Uterus (tissue), 4 donors: ENCODE results near the gene OAT. TPM values are rescaled to one million over a fixed set of nuclear protein-coding genes. Genes with fewer than 3 reads are reported as not detected.
A peak's percentile ranks its signal among the peaks of the same experiment; 100 is the strongest.

Source experiments
- DNase-seq, 2 donors: peaks; one replicate each; pipeline ENCODE4 v3.0.0-alpha.2; 2019 to 2020
- H3K27ac ChIP-seq, 2 donors: fragments of 200-600 bp; sonication (generic); 1 replicate in 1 of 2; 2 replicates in 1 of 2; pipeline ENCODE4 v1.5.1; 2016 to 2018
- H3K27me3 ChIP-seq, 2 donors: fragments of 200-600 bp; sonication (generic); one replicate each; pipeline ENCODE4 v1.5.1; 2018 to 2019; ENCODE audit warnings: control low read depth in 1 of 2
- H3K36me3 ChIP-seq, 2 donors: fragments of 200-600 bp; sonication (generic); one replicate each; pipeline ENCODE4 v1.5.1; 2019; ENCODE audit warnings: control low read depth in 1 of 2
- H3K4me1 ChIP-seq, 2 donors: fragments of 200-600 bp; sonication (generic); one replicate each; pipeline ENCODE4 v1.5.1; 2018 to 2019; ENCODE audit warnings: control low read depth in 1 of 2
- H3K4me3 ChIP-seq, 2 donors: fragments of 200-600 bp; sonication (generic); 1 replicate in 1 of 2; 2 replicates in 1 of 2; pipeline ENCODE4 v1.5.1; 2018 to 2019; ENCODE audit warnings: mild to moderate bottlenecking in 1 of 2
- H3K9me3 ChIP-seq, 2 donors: fragments of 200-600 bp; sonication (generic); one replicate each; pipeline ENCODE4 v1.5.1; 2019; ENCODE audit warnings: control low read depth in 1 of 2
- CTCF ChIP-seq, 4 experiments: fragments of 200-600 bp in 2 of 4; fragments of 450-650 bp in 2 of 4; sonication (generic) in 2 of 4; IDR thresholded peaks; one replicate each; pipeline ENCODE4 v1.5.1; 2016 to 2019; ENCODE audit warnings: antibody characterized with exemption in 4 of 4, mild to moderate bottlenecking in 2 of 4, moderate library complexity in 1 of 4
- POLR2A ChIP-seq, 2 donors: fragments of 450-650 bp; IDR thresholded peaks; one replicate each; pipeline ENCODE4 v1.6.1; 2016; ENCODE audit warnings: antibody characterized with exemption in 2 of 2, mild to moderate bottlenecking in 1 of 2, moderate library complexity in 1 of 2
- intact Hi-C: fragments of 100-400 bp; cut with DNase I; formaldehyde crosslinking; loops from one replicate; pipeline ENCODE4 v1.15.1; 2023; ENCODE audit warnings: low total_unique reads
- total RNA-seq, 4 donors: library from RNA; depleted of rRNA in 3 of 4; stranded (reverse); fragments of >200 nt in 3 of 4; gene quantifications; one replicate each; pipeline versions ENCODE4 v1.1.0 to v1.2.4, GENCODE V29; 2014 to 2023
- donor health status: DM: yes; HTN: yes; CAD: no.

OAT gene
- total RNA-seq, 4 donors from 2014 or later = 75.3 to 175 (median 97.6) TPM

- peak overlapping the region; percentile 17 to 28 for H3K4me3 ChIP-seq
- no peaks in the 10 kb centered on the region for H3K27me3 ChIP-seq
- no peaks in the 10 kb centered on the region for H3K9me3 ChIP-seq
Observed at GRCh38 chr10:124354411-124355382, 64.0 kb downstream of the OAT start.

GRCh38 chr10:124353896-124354295 lies 64.8 kb downstream of the OAT start:
- Histone ChIP-seq H3K4me3 (no peak overlapping the region), H3K9me3 (no peaks in the 10 kb centered on the region), H3K27me3 (no peaks in the 10 kb centered on the region), H3K27ac (no peak overlapping the region), H3K4me1 (no peaks in the 10 kb centered on the region), H3K36me3 (no peaks in the 10 kb centered on the region)
- TF ChIP-seq POLR2A (IDR thresholded peaks at IDR 0.05) = no peak
- no peak for TF ChIP-seq CTCF (IDR thresholded peaks at IDR 0.05)
- no peak for DNase-seq
- intact Hi-C loops = no loop called here

More at GRCh38 chr10:124354411-124355382, 64.0 kb downstream of the OAT start:
- Histone ChIP-seq H3K36me3 (no peaks in the 10 kb centered on the region), H3K27ac (peak overlapping the region in 1 of 2 donors; percentile 38), H3K4me1 (no peaks in the 10 kb centered on the region)
- intact Hi-C loops = no loop called here
- no peak for TF ChIP-seq POLR2A (IDR thresholded peaks at IDR 0.05)
- TF ChIP-seq CTCF (IDR thresholded peaks at IDR 0.05) = peak in 1 of 4 experiments; percentile 6
- peak; percentile 21 to 52 for DNase-seq

GRCh38 chr10:124353091-124353815 lies 65.5 kb downstream of the OAT start:
- H3K4me1 ChIP-seq = no peaks in the 10 kb centered on the region
- no peak overlapping the region for H3K27ac ChIP-seq
- H3K36me3 ChIP-seq = no peaks in the 10 kb centered on the region
- TF ChIP-seq POLR2A (IDR thresholded peaks at IDR 0.05) (no peak), CTCF (IDR thresholded peaks at IDR 0.05) (no peak)
- no peak overlapping the region for H3K4me3 ChIP-seq
- no peak for DNase-seq
- intact Hi-C loops = no loop called here
- no peaks in the 10 kb centered on the region for H3K9me3 ChIP-seq
- H3K27me3 ChIP-seq = no peaks in the 10 kb centered on the region

GRCh38 chr10:124351481-124352220 lies 67.1 kb downstream of the OAT start:
- Histone ChIP-seq H3K27ac (no peak overlapping the region), H3K4me1 (no peaks in the 10 kb centered on the region), H3K4me3 (no peak overlapping the region), H3K27me3 (no peaks in the 10 kb centered on the region), H3K9me3 (no peaks in the 10 kb centered on the region), H3K36me3 (no peaks in the 10 kb centered on the region)
- TF ChIP-seq POLR2A (IDR thresholded peaks at IDR 0.05) = no peak
- TF ChIP-seq CTCF (IDR thresholded peaks at IDR 0.05) = no peak
- no peak for DNase-seq
- intact Hi-C loops = no loop called here
